NCI-H2196 (cell line): ENCODE data around the gene TPST1.
"Not testable (repeated sequence)": the region's sequence is repeated elsewhere in the genome, so short reads cannot be mapped to it uniquely, and the experiment has no call there.

ENCODE experiments used
- DNase-seq: peaks from one replicate; lab custom pipeline; 2025; ENCODE audit not compliant: unreplicated experiment; lab: John Stamatoyannopoulos, UW

The TPST1 gene

DNA sequence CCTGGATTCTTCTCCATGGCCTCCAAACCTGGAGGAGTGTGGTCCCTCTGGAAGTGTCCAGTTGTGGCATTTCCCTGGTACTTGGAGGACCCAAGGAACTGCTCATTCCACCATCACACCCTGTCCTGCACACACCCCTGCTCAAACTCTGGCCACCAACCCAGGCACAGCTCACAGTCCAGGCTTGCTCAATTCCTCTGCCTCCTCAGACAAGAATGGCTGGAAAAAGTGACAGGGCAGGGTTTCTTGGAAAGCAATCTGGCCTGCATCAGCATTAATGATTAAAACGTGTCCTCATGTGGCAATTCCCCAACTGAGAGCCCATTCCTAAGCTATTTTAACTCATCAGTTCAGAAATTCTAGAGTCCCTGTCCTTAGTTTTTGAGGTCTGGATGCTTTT lies 17.2 kb upstream of the TPST1 start:
- DNase-seq: no peak

DNA sequence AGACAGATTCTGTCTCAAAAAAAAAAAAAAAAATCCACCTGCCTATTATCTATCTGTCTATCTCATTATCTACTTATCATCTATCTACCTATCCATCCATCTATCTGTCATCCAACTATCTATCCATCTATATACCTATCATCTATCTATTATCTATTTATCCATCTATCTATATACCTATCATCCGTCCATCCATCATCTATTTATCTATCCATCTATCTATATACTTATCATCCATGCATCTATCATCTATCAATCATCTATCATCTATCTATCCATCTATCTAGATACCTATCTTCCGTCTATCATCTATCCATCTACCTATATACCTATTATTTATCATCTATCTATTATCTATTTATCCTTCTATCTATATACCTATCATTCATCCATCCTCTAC lies 16.5 kb upstream of the TPST1 start:
- no peak for DNase-seq

DNA sequence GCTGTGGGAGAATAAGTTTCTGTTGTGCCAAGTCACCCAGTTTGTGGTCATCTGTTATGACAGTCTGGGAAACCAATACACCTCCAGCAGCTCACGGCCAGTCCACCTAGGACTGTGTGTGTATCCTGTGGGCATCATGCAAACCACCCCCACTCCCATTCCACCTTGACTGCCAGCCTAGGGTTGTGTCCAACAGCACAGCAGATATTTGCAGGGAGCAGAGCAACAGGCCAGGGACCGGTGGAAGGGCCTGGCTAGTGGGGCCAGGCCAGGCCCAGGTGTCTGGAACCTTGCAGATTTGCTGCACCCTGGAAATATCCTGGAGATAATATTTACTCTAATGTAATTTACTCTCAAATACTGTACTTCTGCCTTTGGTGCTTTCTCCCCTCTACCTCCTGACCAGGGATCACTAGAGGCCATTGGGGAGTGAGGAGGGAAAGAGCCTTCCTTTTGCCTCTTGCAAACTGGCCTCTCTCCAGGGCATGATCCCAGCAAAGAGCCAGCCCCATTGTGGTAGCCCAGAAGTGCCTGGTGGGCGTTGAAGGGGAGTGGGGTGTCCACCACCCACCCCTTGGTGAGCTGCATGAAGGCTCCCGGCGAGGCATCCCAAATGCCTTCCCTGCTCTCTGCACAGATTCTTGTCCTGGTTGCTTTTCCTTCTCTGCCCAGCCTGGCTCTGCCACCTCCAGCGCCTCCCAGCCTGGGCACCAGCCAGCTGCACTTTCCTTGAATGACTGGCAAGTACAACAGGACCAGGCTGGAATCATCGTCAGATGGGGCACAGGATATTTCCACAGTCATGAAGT lies 15.2 kb upstream of the TPST1 start:
- DNase-seq: no peak

DNA sequence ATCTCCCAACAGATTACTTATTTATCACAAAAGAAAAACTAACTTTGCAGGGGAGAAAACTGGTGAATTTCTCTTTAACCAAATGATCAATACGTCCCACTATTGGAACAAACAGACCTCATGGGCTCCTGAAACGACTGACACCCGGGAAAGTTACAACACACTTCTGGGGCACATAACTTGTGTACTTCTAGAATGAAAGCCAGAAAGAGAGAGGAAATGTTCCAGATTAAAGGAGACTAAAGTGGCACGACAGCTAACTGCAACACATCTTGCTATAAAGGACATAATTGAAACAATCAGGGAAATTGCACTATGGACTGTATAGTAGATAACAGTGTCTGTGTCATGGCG lies 14.7 kb upstream of the TPST1 start:
- DNase-seq: no peak

DNA sequence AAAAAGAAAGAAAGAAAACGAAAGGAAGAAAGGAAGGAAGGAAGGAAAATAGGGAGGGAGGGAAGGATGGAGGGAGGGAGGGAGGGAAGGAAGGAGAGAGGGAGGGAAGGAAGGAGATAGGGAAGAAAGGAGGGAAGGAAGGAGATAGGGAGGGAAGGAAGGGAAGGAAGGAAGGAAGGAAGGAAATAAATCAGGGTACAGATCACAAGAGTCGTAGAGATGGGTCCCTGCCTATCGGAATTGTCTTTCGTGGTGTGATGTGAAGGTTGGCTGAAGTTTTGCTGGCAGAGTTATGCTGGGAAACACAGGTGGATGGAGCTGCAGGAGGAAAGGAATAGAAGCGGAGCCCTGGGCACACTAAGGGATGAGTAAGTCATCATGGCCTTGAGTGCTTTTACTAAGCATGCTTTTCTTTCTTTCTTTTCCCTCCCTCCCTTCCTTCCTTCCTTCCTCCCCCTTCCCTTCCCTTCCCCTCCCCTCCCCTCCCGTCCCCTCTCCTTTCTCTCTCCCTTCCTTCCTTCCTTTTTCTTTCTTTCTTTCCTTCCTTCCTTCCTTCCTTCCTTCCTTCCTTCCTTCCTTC lies 11.9 kb upstream of the TPST1 start:
- no peak for DNase-seq

DNA sequence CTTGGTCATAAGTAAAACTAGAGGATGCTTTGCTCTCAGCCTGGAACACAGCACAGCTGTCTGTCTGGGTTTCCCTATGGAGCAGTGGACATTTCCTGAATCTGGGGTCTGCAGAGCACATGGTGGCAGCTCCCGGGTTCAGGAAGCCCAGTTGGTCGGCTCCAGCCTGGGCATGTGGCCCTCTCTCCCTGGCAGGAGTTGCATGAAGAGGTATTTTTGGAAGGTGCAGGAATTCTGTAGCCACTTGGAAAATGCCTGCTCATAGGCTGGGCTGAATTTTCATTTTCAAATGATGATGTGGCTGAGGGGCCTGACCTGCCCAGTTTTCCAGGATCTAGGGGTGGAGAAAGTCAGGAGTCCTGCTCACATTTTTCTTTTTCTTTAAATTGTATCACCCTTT lies 6.7 kb upstream of the TPST1 start:
- no peak for DNase-seq

DNA sequence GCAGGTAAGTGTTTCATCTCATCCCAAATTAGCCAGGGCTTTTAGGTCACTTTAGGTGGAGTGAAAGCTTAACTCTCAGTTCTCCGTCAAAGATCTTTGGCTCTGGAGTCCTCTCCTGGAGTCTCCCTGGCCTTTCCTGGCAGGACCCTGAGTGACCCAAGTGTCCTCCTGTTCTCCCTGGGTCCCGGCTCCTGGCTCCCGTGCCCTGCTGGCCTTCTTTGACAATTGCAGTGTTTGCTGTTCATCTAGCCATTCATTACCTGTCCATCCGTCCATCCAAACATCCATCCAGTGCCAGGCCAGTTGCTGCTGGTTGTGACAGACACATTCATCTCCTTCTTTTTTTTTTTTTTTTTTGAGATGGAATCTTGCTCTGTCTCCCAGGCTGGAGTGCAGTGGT lies 6.2 kb upstream of the TPST1 start:
- DNase-seq: no peak

DNA sequence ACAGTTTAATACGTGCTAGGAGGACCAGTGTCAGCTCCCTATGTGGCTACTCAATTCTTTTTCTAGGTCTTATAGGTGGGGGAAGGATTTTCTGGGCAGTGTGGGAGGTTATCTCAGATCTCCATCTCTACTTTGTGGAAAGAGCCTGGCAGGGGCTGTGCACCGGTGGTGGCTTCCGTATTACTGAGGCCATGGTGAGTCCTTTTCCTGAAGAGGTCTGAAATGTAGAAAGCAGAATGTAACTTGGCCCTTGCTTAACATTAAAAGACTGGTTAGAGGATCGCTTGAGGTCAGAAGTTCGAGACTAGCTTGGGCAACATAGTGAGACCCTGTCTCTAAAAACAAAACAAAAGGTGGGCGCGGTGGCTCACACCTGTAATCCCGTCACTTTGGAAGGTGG lies 2.7 kb upstream of the TPST1 start:
- no peak for DNase-seq

DNA sequence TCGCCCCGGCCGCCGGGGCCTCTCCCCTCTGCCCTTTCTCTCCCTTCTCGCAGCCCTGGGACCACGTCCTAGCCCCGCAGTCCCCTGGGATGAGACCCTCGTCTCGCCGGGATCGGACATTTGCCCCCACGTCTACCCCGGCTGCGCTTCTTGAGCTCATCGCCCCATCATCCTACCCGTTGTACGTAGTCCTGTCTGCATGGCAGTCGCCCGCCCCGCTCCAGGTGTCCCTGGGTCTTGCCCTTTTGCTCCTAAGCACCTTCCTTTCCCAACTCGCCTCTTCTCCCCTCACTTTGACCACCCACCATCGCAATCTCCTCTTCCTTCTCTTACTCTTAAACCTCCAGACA lies 582 bp downstream of the TPST1 start:
- DNase-seq: no peak

DNA sequence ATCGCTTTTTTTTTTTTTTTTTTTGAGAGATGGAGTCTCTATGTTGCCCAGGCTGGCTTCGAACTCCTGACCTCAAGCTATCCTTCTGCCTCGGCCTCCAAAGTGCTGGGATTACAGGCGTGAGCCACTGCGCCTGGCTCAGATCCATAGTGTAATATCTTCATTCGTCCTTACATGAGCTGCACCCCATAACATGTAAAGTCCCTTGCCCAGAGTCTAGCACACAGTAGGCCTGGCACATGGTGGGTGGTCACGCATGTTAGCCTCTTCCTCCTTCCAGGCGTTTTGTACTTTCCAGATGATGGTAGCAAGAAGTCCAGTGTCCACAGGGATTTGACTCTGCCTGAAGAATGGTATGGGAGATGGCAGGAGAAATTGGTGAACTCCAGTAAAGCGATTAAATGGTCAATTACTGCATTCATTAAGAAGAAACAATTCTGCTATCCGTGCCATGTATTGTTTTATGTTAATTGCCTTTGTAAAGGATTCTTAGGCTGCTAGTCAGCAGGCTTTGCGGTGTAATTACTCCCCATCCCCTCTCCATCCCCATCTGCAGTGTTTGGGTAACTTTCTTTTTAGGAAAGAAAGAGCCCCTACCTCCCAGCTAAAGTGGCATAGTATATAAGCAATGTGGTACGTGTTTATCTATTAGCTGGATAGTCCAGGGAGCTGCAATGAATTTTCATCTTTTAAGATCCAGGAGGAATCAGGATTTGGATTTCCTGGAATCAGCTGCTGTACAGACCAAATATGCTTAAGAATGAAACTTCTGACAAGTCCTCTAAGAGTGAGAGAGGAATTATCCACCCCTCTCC lies 1.2 kb downstream of the TPST1 start:
- DNase-seq: no peak

DNA sequence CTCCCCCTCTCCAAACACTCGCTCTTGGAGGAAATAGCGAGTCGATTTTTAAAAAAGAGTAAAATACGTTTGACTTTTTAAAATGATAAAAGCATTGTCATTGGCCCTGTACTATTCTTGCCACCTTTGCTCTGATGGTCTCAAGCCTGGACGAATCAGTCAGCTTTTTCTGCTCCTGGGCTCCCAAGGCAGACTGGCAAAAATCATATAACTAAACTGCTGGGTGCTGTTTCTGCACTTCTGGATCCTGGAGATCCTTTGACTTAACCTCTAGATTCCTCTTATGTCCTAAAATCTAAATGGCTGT lies 1.8 kb downstream of the TPST1 start:
- DNase-seq: no peak

DNA sequence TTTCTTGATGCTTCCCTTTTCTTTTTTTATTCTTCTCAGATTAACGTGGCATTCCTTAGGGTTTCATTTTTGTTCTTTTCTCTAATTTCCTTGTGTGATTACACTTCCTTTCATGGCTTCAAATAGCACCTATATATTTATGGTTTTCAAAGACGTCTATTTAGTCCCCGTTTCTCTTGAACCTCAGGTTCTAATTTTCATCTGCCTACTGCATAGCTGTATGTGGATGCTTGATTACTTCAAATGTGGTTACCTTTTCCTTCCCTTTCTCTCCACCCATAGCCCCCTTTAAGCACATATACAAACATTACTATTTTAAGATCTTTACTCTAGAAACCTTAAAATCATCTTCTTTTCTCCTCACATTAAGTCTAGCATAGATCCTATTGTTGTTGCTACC lies 2.4 kb downstream of the TPST1 start:
- no peak for DNase-seq

DNA sequence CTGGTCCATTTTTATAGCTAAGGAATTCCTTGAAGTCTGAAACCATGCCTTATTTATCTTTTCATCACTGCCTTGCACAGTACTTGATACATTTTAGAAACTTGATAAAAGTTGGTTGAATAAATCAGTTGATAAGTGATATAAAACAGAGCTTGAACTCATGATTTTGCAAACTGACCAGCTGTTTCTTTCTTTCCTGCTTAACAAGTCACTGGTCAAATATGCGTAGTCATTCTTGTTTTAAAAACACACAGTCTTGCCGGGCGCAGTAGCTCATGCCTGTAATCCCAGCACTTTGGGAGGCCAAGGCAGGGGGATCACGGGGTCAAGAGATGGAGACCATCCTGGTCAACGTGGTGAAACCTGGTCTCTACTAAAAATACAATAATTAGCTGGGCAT lies 6.3 kb downstream of the TPST1 start:
- DNase-seq: no peak

DNA sequence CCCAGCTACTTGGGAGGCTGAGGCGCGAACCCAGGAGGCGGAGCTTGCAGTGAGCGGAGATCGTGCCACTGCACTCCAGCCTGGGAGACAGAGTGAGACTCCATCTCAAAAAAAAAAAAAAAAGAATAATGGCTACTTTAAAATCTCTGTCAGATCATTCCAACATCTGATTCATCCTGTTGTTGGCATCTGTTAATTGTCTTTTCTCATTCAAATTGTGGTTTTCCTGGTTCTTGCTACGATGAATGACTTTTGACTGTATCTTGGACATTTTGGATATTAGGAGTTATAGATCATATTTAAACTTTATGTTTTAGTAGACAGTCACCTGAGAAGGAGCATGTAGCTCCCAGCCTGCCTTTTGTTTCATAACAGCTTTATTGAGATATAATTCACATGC lies 8.5 kb downstream of the TPST1 start:
- no peak for DNase-seq

DNA sequence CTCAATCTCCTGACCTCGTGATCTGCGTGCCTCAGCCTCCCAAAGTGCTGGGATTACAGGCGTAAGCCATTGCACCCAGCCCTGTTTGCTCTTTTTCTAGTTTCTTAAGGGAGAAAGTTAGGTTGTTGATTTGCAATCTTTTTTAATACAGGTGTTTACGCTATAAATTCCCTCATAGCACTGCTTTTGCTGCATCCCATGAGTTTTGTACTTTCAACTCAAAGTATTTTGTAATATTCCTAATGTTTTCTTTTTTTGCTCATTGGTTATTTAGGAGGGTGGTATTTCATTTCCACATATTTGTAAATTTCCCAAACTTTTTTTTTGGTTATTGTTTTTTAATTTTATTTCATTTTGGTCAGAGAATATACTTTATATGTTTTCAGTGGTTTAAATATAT lies 11.6 kb downstream of the TPST1 start:
- no peak for DNase-seq

DNA sequence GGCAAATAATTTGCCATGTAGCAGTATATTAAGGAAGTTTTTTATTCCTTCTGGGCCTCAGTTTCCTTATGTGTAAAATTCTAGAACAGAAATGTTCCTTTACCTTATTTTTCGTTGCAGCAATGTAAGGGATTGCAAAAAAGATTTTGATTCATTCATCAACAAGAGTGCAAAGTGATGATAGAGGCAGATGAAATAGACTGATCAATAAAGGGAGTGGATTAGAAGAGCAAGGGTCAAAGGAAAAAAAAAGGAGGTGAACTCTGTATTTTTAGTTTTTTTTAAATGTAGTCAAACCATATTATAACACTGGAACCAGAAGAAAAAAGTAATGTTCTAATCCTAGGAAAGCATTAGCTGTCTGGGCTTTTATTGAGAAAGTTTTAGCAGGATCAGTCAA lies 14.7 kb downstream of the TPST1 start:
- DNase-seq: no peak

DNA sequence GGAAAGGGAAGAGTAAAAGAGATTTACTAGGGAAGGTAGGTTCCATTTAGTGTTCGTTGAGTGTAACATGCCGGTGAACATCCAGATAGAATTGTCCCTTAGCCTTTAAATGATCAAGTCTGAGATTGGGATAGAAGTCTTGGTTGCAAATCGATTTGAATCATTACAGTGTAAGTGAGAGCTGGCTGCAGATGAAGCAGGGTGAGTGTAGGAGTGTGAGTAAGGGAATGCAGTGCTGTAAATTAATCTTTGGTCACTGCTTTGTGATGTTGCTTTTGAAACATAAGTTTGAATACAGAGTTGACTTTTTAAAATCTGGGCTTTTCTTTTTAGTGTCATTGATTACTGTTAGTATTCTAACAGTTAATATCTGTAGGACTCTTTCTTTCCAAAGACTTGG lies 16.3 kb downstream of the TPST1 start:
- no peak for DNase-seq

DNA sequence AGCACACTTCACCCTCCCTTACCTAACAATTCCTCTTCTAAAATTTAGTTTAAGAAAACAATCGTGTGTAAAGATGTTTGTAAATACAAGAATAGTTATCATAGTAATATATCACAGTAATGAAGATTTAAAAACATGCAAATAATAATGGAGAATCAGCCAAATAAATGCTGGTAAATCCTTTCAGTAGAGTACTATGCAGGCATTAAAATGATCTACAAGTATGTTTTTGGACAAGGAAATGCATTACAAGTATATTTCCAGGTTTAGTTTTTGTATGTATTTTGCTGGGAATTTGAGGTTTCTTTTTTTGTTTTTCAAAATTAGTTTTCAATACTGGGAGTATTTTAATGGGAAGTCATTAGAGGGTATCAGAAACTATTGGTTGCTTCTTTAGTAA lies 22.7 kb downstream of the TPST1 start:
- DNase-seq: no peak

DNA sequence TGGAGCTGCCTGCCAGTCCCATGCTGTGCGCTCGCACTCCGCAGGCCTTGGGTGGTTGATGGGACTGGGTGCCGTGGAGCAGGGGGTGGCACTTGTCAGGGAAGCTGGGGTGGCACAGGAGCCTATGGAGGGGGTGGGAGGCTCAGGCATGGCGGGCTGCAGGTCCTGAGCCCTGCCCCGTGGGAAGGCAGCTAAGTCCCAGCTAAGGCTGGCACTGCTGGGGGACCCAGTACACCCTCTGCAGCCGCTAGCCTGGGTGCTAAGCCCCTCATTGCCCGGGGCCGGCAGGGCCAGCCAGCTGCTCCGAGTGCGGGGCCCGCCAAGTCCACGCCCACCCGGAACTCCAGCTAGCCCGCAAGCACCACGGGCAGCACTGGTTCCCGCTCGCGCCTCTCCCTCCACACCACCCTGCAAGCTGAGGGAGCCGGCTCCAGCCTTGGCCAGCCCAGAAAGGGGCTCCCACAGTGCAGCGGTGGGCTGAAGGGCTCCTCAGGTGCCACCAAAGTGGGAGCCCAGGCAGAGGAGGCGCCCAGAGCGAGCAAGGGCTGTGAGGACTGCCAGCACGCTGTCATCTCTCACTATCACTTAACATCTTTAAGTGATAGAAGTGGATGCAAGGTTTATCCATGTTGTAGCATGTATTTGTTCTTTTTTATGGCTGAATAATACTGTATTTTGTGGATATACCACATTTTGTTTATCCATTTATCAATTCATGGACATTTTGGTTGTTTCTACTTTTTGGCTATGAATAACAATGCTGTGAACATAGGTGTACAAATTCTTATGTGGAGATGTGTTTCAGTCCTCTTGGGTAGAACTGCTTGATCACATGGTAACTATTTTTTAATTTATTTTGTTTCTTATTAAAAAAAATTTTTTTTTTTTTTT lies 26.4 kb downstream of the TPST1 start:
- DNase-seq: not testable (repeated sequence)

DNA sequence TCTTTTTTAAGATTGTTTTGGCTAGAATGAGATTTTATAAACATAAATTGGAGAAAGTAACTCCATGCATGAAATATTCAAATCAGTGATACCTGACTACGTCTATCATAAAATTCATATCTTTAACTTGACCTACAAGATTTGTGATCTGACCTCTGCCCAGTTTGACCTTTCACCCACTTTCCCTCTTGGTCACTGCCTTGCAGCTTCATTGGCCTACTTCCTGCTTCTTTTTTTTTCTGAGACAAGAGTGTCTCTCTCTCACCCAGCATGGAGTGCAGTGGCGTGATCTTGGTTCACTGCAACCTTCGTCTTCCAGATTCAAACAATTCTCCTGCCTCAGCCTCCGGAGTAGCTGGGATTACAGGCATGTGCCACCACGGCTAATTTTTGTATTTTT lies 28.5 kb downstream of the TPST1 start:
- DNase-seq: no peak

DNA sequence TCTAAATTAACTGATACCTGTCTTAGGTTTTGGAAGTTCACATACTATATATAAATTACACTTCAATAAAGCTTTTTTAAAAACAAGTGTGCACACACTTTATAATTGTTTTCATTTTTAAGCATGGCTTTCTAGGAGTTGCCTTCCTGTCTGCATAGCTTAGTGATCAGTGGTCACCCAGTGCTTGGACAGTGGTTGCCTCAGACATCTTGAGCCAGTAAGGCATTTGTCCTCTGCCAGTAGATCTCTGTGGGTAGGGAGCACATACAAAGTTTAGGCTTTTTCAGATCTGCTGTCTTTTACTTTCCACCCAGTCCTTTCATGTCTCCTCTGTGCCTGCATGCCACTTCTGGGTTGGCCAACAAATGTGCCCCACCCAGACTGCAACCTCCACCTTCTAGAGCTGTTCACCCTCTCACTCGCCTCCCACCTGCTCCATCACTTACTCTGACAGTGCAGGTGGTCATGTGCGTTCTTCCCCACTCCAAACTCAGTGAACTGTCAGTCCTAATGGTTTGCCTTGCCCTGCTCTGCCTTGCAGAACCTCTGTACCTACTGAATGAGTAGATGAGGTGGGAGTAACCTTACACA lies 31.7 kb downstream of the TPST1 start:
- DNase-seq: no peak
